WI38 (cell line): ENCODE measurements around the gene LYPD5.

ENCODE experiments used
- H3K4me3 ChIP-seq: 2 replicates; pipeline ENCODE4 v1.5.1; 2011; ENCODE audit warnings: low read depth, mild to moderate bottlenecking, control low read depth, low read length
- CTCF ChIP-seq: IDR thresholded peaks from 2 replicates; pipeline ENCODE4 v1.5.1; 2012; ENCODE audit warnings: low read depth, mild to moderate bottlenecking, control low read depth, low read length

Gene LYPD5

GRCh38 chr19:43802216-43802951, at the start of gene LYPD5:
Gene LYPD5 (minus strand): TSS chr19:43802447. CDS start chr19:43802380, 67 bp downstream.
- TF ChIP-seq CTCF: no peak

GRCh38 chr19:43848821-43849220, 46.6 kb upstream of the LYPD5 start:
- H3K4me3 ChIP-seq: no peak overlapping the region
- no peak for TF ChIP-seq CTCF

More at GRCh38 chr19:43802216-43802951, at the start of gene LYPD5:
- H3K4me3 ChIP-seq: no peak within 1 kb of the TSS

GRCh38 chr19:43847884-43848283, 45.6 kb upstream of the LYPD5 start:
- no peak overlapping the region for H3K4me3 ChIP-seq
- TF ChIP-seq CTCF: no peak

GRCh38 chr19:43847246-43847645, 45.0 kb upstream of the LYPD5 start:
- H3K4me3 ChIP-seq: no peak overlapping the region
- no peak for TF ChIP-seq CTCF

GRCh38 chr19:43842007-43842406, 39.8 kb upstream of the LYPD5 start:
- no peak for TF ChIP-seq CTCF
- no peak overlapping the region for H3K4me3 ChIP-seq

- H3K4me3 ChIP-seq: no peak overlapping the region
- TF ChIP-seq CTCF: no peak
Observed at GRCh38 chr19:43839139-43839538, 36.9 kb upstream of the LYPD5 start.
